GM18508 (cell line): ENCODE measurements around the gene KCNMA1.
"Not testable (repeated sequence)": the region's sequence is repeated elsewhere in the genome, so short reads cannot be mapped to it uniquely, and the experiment has no call there.

ENCODE experiments used
- ATAC-seq: cut with Tn5 transposase; IDR thresholded peaks from one replicate; pipeline ENCODE4 v1.9.1; 2021; ENCODE audit warnings: moderate number of reproducible peaks; ENCODE audit not compliant: insufficient read depth, unreplicated experiment

Gene KCNMA1

GRCh38 chr10:77359950-77360520 is 277.6 kb downstream of the KCNMA1 start:
- no peak for ATAC-seq

DNA sequence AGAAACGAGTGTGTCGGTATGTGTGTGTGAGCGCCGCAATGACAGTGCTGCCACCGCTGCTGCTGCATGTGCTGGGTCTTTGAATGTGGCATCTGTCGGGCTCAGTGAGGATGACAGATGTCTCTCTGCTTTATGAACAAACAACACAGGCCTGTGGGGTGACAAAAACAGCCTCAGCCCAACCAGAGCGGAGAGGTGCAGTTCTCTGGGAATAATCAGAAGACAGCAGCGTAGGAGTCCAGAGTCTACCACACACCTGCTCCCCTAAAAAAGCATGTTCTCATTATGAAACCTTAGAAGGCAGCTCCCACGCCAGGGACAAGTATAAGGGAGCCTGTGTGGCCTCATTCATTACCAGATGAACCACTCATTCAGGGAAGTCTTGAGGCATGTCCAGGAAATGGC is 278.3 kb downstream of the KCNMA1 start:
- no peak for ATAC-seq

- no peak for ATAC-seq
These were observed 279.0 kb downstream of the KCNMA1 start for GRCh38 chr10:77358656-77359055.

DNA sequence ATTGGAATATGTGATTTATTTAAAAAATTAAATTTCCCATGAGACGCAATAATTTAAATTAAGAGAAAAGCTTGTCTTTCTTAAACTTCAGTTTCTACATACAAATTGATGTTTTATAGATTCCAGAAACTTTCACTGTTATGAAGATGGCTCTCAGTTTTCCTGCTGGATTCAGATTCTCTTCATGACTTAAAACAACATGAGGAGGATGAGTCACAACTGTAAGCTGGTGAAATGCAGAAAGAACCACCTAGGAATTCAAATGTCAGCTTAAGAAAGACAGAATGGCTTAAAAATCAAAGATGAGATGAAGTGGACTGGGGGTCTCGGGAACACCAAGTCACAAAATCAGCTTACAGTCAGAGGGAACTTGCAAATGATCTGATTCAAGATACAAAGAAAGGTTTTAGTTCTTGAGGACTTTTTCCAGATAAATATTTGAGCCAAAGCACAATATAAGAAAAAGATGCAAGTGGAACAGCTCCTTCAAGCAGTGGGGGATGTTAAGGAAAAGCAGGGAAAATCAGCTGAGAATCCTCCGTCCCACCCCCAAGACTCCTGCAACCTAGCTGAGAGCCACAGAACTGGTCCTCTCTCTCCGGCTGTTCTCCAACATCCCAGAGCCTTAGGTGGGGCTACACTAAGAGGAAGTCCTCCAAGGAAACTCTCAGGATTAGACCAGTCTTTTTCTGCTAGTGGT is 279.8 kb downstream of the KCNMA1 start:
- no peak for ATAC-seq

- ATAC-seq: no peak
These were observed 280.4 kb downstream of the KCNMA1 start for GRCh38 chr10:77357185-77357584.

GRCh38 chr10:77355844-77356243 is 281.8 kb downstream of the KCNMA1 start:
- ATAC-seq: no peak

DNA sequence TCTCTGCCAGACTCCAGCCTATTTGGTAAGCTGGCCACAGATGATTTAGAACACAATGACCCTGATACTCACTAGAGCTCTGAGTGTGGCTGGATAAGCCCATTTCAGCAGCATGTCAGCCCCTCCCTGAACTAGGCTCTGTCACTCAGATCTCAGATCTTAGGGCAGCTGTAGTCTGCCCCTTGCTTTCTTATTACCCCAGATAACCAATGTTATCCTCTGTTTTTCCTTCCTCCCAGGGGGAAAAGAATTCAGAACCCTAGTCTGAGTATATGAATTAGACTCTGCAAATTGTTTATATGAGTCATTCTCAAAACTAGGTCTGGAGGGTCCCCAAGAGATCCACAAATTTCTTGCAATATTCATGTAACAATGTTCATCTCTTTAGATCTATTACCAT is 286.2 kb downstream of the KCNMA1 start:
- ATAC-seq: no peak

DNA sequence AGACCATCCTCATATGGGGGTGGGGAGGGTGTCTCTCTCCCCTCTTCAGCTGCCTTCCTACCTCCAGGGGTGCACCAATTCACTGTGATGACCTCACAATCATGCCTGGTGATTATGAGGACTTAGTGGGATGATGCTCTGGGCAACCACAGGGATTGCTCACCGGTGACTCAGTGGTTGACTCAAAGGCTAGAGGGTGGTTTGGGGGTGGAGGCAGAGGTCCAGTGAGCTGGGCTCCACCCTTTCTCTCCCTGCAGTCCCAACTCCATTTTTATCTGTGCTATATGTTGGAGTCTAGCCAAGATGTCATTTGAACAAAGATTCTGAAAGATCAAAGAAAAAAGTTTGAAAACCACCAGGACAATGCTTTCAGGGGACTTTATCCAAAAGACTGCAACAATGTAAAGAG is 286.9 kb downstream of the KCNMA1 start:
- ATAC-seq: no peak

GRCh38 chr10:77350134-77350533 is 287.5 kb downstream of the KCNMA1 start:
- no peak for ATAC-seq

DNA sequence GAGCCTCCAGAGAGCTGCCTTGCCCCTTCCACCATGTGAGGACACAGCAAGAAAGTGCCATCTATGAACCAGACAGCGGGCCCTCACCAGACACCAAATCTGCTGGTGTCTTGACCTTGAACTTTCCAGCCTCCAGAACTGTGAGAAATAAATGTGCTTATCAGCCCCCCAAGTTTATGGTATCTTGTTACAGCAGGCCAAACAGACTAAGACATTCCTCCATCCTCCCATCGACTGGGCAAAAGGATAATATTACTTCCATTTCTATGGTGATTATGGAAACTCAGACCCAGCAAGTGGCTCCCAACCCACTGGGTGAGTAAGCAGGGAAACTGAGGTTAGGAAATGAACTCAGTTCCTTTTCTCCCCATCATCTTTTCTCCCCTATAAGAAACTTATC is 288.4 kb downstream of the KCNMA1 start:
- no peak for ATAC-seq

GRCh38 chr10:77348751-77349150 is 288.9 kb downstream of the KCNMA1 start:
- no peak for ATAC-seq

- ATAC-seq: no peak
These were observed 289.5 kb downstream of the KCNMA1 start for GRCh38 chr10:77348082-77348481.

DNA sequence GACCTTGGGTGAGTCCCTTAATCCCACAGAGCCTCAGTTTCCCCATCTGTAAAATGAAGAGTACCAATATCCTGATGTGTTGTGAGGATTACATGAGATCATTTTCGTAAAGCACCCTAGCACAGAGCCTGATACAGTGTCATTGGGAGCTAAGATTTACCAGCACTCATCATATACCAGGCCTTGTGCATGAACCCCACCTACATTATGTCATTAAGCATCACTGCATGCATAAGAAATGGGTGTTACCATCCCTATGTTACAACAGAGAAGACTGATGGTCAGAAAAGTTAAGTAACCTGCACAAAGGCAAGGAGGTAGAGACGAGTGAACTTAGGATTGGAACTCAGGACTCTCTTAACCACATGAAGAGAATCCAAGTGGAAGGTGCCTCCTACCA is 290.6 kb downstream of the KCNMA1 start:
- ATAC-seq: no peak

DNA sequence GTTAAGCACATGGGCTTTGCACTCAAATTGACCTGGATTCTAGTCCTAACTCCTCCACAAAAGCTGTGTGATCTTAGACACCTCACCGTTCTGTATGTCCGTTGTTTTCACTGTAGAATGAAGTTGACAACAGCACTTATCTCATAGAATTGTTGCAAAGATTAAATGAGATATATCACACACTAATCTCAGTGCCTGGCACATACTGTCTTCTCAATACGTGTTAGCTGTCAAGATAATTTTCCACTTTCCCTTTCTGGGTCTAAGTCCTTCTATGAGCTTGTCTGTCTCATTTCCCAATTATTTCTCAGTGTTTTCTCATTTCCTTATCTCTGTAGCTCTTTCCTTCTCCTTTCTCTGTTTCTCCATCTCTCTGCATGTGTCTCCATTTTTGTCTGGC is 296.6 kb downstream of the KCNMA1 start:
- no peak for ATAC-seq

- ATAC-seq: not testable (repeated sequence)
These were observed 297.7 kb downstream of the KCNMA1 start for GRCh38 chr10:77339872-77340271.

DNA sequence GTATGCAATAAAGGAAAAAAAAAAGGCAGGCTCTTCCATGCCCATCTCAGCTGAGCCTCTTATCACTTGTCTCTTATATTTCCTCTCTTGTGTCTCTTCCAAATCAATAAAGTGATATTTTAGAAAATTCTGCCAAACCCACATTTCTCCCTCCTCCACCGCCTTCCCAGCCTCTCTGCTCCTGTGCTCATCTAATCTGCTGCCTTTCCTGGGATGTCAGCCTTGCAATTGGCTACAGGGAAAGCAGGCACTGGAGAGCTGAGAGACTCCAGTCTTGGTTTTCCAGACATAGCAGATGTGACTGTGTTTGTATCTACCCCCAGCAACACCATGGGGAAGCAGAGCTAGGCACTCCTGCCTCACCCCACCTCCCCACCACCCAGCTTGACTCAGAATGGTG is 298.4 kb downstream of the KCNMA1 start:
- ATAC-seq: no peak

GRCh38 chr10:77338143-77338542 is 299.5 kb downstream of the KCNMA1 start:
- ATAC-seq: no peak

- no peak for ATAC-seq
These were observed 303.1 kb downstream of the KCNMA1 start for GRCh38 chr10:77334501-77334900.

DNA sequence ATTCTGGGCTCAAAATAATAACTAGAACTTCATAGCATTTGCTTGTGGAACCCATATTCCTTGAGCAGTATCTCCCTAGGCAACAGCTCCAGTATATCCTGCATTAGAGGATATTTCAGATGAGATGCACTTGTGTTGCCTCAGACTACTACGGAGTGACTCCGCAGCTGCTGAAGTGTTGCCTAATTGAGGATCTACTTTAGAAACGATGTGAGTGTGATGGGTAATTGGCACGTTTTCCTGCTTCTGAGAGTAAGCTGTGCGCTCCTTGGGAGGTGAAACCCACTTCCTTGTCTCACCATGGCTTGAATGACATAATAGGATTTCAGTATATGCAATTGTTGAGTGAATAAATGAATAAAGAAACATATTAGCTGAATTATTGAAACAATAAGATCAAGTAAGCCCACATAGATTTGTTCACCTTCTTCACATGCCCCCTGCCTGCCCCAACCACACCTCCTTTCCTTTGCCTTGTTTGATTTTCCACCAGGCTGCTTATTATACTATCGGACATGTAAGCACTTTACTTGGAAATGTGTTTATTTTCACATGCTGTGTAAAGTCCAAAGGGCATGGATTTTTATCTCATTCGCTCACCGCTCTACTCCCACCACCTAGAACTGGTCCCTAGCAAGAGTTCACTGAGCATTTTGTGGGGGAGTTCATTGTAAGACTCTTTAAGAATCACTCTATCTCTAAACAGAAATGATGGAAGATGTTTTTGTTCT is 303.8 kb downstream of the KCNMA1 start:
- ATAC-seq: no peak

DNA sequence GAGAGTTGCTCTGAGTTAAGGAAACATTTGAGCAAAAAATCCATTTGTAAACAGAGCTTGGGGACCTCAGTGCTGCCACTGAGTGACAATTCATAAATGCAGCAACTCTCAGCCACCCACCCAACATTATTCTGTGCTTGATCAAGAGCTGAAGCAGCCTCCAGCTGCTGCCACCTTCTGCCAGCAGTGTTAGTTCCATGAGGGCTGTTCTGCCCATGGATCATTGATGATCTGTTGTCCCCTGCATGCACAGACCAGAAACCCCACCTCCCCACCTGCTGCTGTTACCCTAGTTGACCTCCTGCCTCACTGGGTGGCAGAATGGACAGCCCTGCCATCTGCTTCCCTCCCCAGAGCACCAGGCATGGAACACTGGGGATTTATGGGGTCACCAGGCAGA is 305.4 kb downstream of the KCNMA1 start:
- no peak for ATAC-seq

- no peak for ATAC-seq
These were observed 309.3 kb downstream of the KCNMA1 start for GRCh38 chr10:77328272-77328816.

- no peak for ATAC-seq
These were observed 312.4 kb downstream of the KCNMA1 start for GRCh38 chr10:77325233-77325537.
